ENCODE measurements around the gene SRSF4. TPM values are rescaled to one million over a fixed set of nuclear protein-coding genes. Genes with fewer than 3 reads are reported as not detected.
A peak's percentile ranks its signal among the peaks of the same experiment; 100 is the strongest.

Gene SRSF4
- total RNA-seq, 1 donor: 44.4 TPM

GRCh38 chr1:29201595-29202051 is 19.9 kb upstream of the SRSF4 start:
- no peak for TF ChIP-seq CTCF (IDR thresholded peaks at IDR 0.05; ENCODE audit: insufficient read depth, low read length)
- DNase-seq (ENCODE audit: low read depth): no peak

GRCh38 chr1:29200906-29201594 is 19.4 kb upstream of the SRSF4 start:
- no peak for DNase-seq (ENCODE audit: low read depth)
- TF ChIP-seq CTCF (IDR thresholded peaks at IDR 0.05; ENCODE audit: insufficient read depth, low read length): no peak
- H3K4me3 ChIP-seq (ENCODE audit: low read depth, low read length): no peak overlapping the region

More at GRCh38 chr1:29201595-29202051, 19.9 kb upstream of the SRSF4 start:
- no peak overlapping the region for H3K4me3 ChIP-seq (ENCODE audit: low read depth, low read length)

- no peak overlapping the region for H3K4me3 ChIP-seq (ENCODE audit: low read depth, low read length)
- no peak for DNase-seq (ENCODE audit: low read depth)
- TF ChIP-seq CTCF (IDR thresholded peaks at IDR 0.05; ENCODE audit: insufficient read depth, low read length): no peak
Observed at GRCh38 chr1:29197993-29198392, 16.3 kb upstream of the SRSF4 start.

- peak; percentile 53 for DNase-seq (ENCODE audit: low read depth)
- TF ChIP-seq CTCF (IDR thresholded peaks at IDR 0.05; ENCODE audit: insufficient read depth, low read length): peak; percentile 48
- H3K4me3 ChIP-seq (ENCODE audit: low read depth, low read length): no peak overlapping the region
Observed at GRCh38 chr1:29197590-29197924, 15.9 kb upstream of the SRSF4 start.

GRCh38 chr1:29196863-29197589 is 15.3 kb upstream of the SRSF4 start:
- H3K4me3 ChIP-seq (ENCODE audit: low read depth, low read length): no peak overlapping the region
- no peak for TF ChIP-seq CTCF (IDR thresholded peaks at IDR 0.05; ENCODE audit: insufficient read depth, low read length)
- DNase-seq (ENCODE audit: low read depth): peak; percentile 77

- no peak for DNase-seq (ENCODE audit: low read depth)
- TF ChIP-seq CTCF (IDR thresholded peaks at IDR 0.05; ENCODE audit: insufficient read depth, low read length): no peak
- H3K4me3 ChIP-seq (ENCODE audit: low read depth, low read length): no peak overlapping the region
Observed at GRCh38 chr1:29195881-29196291, 14.2 kb upstream of the SRSF4 start.
